ENCODE data around the gene SYT9.

The SYT9 gene

DNA sequence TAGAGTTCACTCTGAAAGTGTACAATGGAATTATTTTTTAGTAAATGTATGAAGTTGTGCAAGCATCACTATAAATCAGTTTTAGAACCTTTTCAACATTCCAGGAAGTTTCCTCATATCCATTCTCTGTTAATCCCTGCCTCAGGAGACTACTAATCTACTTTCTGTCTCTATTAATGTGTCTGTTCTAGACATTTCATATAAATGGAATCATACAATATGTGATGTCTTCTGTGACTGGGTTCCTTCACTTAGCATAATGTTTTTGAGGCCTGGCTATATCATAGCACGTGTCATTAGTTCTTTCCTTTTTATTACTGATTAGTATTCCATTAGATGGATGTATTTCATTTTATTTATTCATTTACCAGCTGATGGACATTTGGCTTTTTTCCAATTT, 17.1 kb downstream of the SYT9 start:
- Histone ChIP-seq H3K27me3 (ENCODE audit: low read depth, low read length) (no peaks in the 10 kb centered on the region), H3K27ac (ENCODE audit: low read length) (no peak overlapping the region), H3K9me3 (ENCODE audit: insufficient read depth, low read length) (no peaks in the 10 kb centered on the region), H3K79me2 (ENCODE audit: low read length) (no peaks in the 10 kb centered on the region), H3K4me3 (ENCODE audit: low read length) (no peak overlapping the region), H4K20me1 (ENCODE audit: insufficient read depth, low read length) (no peaks in the 10 kb centered on the region), H3K4me1 (ENCODE audit: low read length) (no peaks in the 10 kb centered on the region), H3K9ac (ENCODE audit: low read length) (no peak overlapping the region), H3K4me2 (ENCODE audit: low read length) (no peak overlapping the region), H3K36me3 (replicated peaks; ENCODE audit: low read depth, low read length) (no peaks in the 10 kb centered on the region), H2AFZ (ENCODE audit: low read depth, low read length) (no peak overlapping the region)
- TF ChIP-seq, protein P1, sequence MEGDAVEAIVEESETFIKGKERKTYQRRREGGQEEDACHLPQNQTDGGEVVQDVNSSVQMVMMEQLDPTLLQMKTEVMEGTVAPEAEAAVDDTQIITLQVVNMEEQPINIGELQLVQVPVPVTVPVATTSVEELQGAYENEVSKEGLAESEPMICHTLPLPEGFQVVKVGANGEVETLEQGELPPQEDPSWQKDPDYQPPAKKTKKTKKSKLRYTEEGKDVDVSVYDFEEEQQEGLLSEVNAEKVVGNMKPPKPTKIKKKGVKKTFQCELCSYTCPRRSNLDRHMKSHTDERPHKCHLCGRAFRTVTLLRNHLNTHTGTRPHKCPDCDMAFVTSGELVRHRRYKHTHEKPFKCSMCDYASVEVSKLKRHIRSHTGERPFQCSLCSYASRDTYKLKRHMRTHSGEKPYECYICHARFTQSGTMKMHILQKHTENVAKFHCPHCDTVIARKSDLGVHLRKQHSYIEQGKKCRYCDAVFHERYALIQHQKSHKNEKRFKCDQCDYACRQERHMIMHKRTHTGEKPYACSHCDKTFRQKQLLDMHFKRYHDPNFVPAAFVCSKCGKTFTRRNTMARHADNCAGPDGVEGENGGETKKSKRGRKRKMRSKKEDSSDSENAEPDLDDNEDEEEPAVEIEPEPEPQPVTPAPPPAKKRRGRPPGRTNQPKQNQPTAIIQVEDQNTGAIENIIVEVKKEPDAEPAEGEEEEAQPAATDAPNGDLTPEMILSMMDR (IDR thresholded peaks at IDR 0.05; ENCODE audit: low read depth, low read length) = no peak
- TF ChIP-seq EZH2phosphoT487 (IDR thresholded peaks at IDR 0.05; ENCODE audit: low read depth) = no peak

DNA sequence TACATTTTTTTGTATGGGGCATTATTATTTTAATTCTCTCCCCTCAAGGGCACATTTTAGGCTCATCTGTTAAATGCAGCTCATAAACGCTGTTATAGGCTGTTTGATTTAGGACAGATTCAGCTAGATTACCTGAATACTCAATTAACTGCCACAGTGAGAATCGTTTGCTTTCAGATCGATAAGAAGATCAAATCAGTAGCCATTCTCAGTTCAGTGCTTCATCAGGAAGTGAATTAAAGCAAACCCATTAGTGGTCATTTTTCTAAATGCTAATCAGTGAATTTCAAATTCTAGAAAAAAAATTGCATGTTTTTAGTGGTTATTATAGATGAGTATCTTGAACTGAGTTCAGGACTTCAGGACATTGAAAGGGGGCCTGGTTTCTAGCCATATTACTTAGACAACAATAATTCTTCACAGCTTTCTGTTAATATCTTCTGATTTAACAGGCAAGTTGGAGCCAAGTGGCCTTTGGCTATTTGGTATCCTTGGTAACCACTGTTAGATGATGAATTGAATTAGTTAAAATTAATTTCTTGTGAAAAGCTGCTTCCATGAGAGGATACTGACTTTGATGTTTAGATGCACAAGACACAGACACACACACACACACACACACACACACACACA, 18.6 kb downstream of the SYT9 start:
- no peaks in the 10 kb centered on the region for H3K4me1 ChIP-seq (ENCODE audit: low read length)
- H4K20me1 ChIP-seq (ENCODE audit: insufficient read depth, low read length) = no peaks in the 10 kb centered on the region
- H3K9me3 ChIP-seq (ENCODE audit: insufficient read depth, low read length) = no peaks in the 10 kb centered on the region
- H3K36me3 ChIP-seq (replicated peaks; ENCODE audit: low read depth, low read length) = no peaks in the 10 kb centered on the region
- H3K27ac ChIP-seq (ENCODE audit: low read length) = no peak overlapping the region
- H3K9ac ChIP-seq (ENCODE audit: low read length) = no peak overlapping the region
- H3K79me2 ChIP-seq (ENCODE audit: low read length) = no peaks in the 10 kb centered on the region
- no peak overlapping the region for H3K4me2 ChIP-seq (ENCODE audit: low read length)
- no peaks in the 10 kb centered on the region for H3K27me3 ChIP-seq (ENCODE audit: low read depth, low read length)
- H3K4me3 ChIP-seq (ENCODE audit: low read length) = no peak overlapping the region
- TF ChIP-seq EZH2phosphoT487 (IDR thresholded peaks at IDR 0.05; ENCODE audit: low read depth) = no peak
- TF ChIP-seq, protein P1 (IDR thresholded peaks at IDR 0.05; ENCODE audit: low read depth, low read length) = no peak
- H2AFZ ChIP-seq (ENCODE audit: low read depth, low read length) = no peak overlapping the region

DNA sequence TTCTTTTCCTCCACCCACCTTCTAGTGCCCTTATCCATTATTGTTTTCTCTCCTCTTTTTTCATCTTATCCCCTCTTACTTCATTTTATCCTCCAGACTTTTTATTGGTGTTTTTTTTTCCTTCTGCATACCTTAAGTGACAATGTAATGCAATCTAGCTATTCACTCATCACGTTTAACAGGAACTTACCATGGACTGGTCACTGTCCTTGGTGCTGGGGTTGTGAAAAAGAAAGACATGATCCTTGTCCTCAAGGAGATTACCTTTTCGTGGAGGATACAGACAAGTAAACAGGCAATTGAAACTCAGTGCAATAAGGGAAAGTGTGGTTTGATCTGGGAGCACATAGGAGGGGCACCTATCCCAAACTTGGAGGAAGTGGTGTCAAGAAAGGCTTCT, 20.7 kb downstream of the SYT9 start:
- no peaks in the 10 kb centered on the region for H3K36me3 ChIP-seq (replicated peaks; ENCODE audit: low read depth, low read length)
- H3K9ac ChIP-seq (ENCODE audit: low read length) = no peak overlapping the region
- no peaks in the 10 kb centered on the region for H3K27me3 ChIP-seq (ENCODE audit: low read depth, low read length)
- no peak overlapping the region for H3K4me3 ChIP-seq (ENCODE audit: low read length)
- H3K4me1 ChIP-seq (ENCODE audit: low read length) = no peaks in the 10 kb centered on the region
- H3K4me2 ChIP-seq (ENCODE audit: low read length) = no peak overlapping the region
- H4K20me1 ChIP-seq (ENCODE audit: insufficient read depth, low read length) = no peaks in the 10 kb centered on the region
- H3K9me3 ChIP-seq (ENCODE audit: insufficient read depth, low read length) = no peaks in the 10 kb centered on the region
- H3K79me2 ChIP-seq (ENCODE audit: low read length) = no peaks in the 10 kb centered on the region
- H3K27ac ChIP-seq (ENCODE audit: low read length) = no peak overlapping the region
- no peak for TF ChIP-seq EZH2phosphoT487 (IDR thresholded peaks at IDR 0.05; ENCODE audit: low read depth)
- TF ChIP-seq, protein P1 (IDR thresholded peaks at IDR 0.05; ENCODE audit: low read depth, low read length) = no peak
- H2AFZ ChIP-seq (ENCODE audit: low read depth, low read length) = no peak overlapping the region

DNA sequence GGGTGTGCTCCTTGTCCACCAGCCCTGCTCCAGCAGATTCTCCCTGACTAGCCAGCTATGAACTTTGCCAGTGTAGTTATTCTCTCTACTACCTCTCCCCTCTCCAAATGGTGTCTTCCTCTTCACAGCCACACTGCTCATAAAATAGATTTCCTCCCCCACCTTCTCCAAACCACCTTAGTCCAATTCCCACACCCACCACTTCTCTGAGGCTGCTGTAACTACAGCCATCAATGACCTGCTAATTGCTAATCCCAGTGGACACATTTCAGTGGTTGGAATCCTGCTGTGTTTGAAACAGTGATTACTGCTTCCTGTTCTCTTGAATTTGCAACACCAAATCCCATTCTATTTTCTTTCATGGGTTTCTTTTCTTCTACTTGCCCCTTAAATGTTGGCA, 23.4 kb downstream of the SYT9 start:
- H3K4me3 ChIP-seq (ENCODE audit: low read length) = no peak overlapping the region
- no peak for TF ChIP-seq EZH2phosphoT487 (IDR thresholded peaks at IDR 0.05; ENCODE audit: low read depth)
- TF ChIP-seq, protein P1 (IDR thresholded peaks at IDR 0.05; ENCODE audit: low read depth, low read length) = no peak
- no peak overlapping the region for H3K9ac ChIP-seq (ENCODE audit: low read length)
- H3K27ac ChIP-seq (ENCODE audit: low read length) = no peak overlapping the region
- no peaks in the 10 kb centered on the region for H3K4me1 ChIP-seq (ENCODE audit: low read length)
- H2AFZ ChIP-seq (ENCODE audit: low read depth, low read length) = no peak overlapping the region
- no peaks in the 10 kb centered on the region for H3K27me3 ChIP-seq (ENCODE audit: low read depth, low read length)
- H3K36me3 ChIP-seq (replicated peaks; ENCODE audit: low read depth, low read length) = no peaks in the 10 kb centered on the region
- H4K20me1 ChIP-seq (ENCODE audit: insufficient read depth, low read length) = no peaks in the 10 kb centered on the region
- H3K79me2 ChIP-seq (ENCODE audit: low read length) = no peaks in the 10 kb centered on the region
- no peaks in the 10 kb centered on the region for H3K9me3 ChIP-seq (ENCODE audit: insufficient read depth, low read length)
- no peak overlapping the region for H3K4me2 ChIP-seq (ENCODE audit: low read length)
